ENCODE results near the gene SLC9A8.

Gene SLC9A8

GRCh38 chr20:49867453-49868215 is 55.0 kb downstream of the SLC9A8 start (continued):
- TF ChIP-seq ZNF707 (tag by site-specific recombination; IDR thresholded peaks at IDR 0.05) = no peak
- no peak for TF ChIP-seq ZNF768 (tag by site-specific recombination; IDR thresholded peaks at IDR 0.05)

- Histone ChIP-seq H3K9me3 (ENCODE audit: control insufficient read depth, insufficient read depth, low read depth, low read length) (no peaks in the 10 kb centered on the region), H3K4me1 (ENCODE audit: control insufficient read depth, insufficient read depth, low read length) (no peaks in the 10 kb centered on the region), H3K27ac (ENCODE audit: extremely low read depth, low read depth, low read length) (no peak overlapping the region), H3K4me3 (ENCODE audit: low read depth, low read length) (no peak overlapping the region), H3K36me3 (ENCODE audit: control insufficient read depth in 2 of 2, insufficient read depth in 1 of 2, low read length in 2 of 2) (peaks cover 0 to 27% of the 10 kb centered on the region in 2 experiments; a peak in 2 of 3 replicates)
- POLR2A ChIA-PET = no interaction called here
- no peak for TF ChIP-seq ZNF132 (tag by site-specific recombination; IDR thresholded peaks at IDR 0.05; ENCODE audit: borderline replicate concordance)
- CTCF ChIA-PET = interaction anchor here (0.7 to 1.7 kb wide), 3 partner anchors 8 to 23 kb away, joined by 4 to 6 read pairs (median 5); no protein-coding TSS in a partner anchor
Observed at GRCh38 chr20:49868538-49868937, 55.9 kb downstream of the SLC9A8 start.

GRCh38 chr20:49868964-49869363 is 56.3 kb downstream of the SLC9A8 start:
- H3K4me3 ChIP-seq (ENCODE audit: low read depth, low read length) = no peak overlapping the region
- CTCF ChIA-PET = interaction anchor here (0.7 to 1.1 kb wide), 2 partner anchors 9 to 259 kb away, joined by 3 to 4 read pairs; no protein-coding TSS in a partner anchor
- POLR2A ChIA-PET = no interaction called here

DNA sequence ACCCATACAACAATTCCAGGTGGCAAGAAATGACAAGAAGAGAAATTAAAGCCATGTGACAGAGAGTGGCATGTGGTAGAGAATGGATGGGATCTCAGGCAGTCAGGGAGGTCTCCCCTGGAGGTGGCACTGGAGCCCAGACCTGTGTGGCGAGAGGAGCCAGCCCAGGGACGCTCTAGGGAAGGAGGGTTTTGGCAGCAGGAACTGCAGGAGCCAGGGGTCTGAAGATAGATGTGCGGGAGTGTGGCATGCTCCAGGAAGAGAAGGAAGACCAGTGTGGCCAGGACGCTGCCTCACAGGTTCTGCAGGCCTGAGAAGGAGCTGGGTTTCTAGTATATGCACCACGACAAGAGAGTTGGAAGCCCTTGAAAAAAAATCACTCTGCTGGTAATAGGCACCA is 57.6 kb downstream of the SLC9A8 start:
- Histone ChIP-seq H3K27ac (ENCODE audit: extremely low read depth, low read depth, low read length) (no peak overlapping the region), H3K36me3 (ENCODE audit: control insufficient read depth in 2 of 2, insufficient read depth in 1 of 2, low read length in 2 of 2) (peaks cover 0 to 24% of the 10 kb centered on the region in 2 experiments; a peak in 2 of 3 replicates), H3K9me3 (ENCODE audit: control insufficient read depth, insufficient read depth, low read depth, low read length) (no peaks in the 10 kb centered on the region), H3K4me3 (ENCODE audit: low read depth, low read length) (no peak overlapping the region), H3K4me1 (ENCODE audit: control insufficient read depth, insufficient read depth, low read length) (no peaks in the 10 kb centered on the region)
- ChIA-PET CTCF (no interaction called here), POLR2A (no interaction called here)
- TF ChIP-seq ZNF132 (tag by site-specific recombination; IDR thresholded peaks at IDR 0.05; ENCODE audit: borderline replicate concordance) = no peak
- TF ChIP-seq ZNF426 (tag by site-specific recombination; IDR thresholded peaks at IDR 0.05) = no peak
- 0 out of 2 replicates have a peak, but pooled peaks have one; percentile 47 for TF ChIP-seq GLIS1 (tag by site-specific recombination; IDR thresholded peaks at IDR 0.05)
- no peak for TF ChIP-seq PRDM4 (tag by site-specific recombination; IDR thresholded peaks at IDR 0.05)
- no peak for TF ChIP-seq KLF8 (tag by site-specific recombination; IDR thresholded peaks at IDR 0.05)
- no peak for TF ChIP-seq PRDM2 (tag by site-specific recombination; IDR thresholded peaks at IDR 0.05; ENCODE audit: borderline replicate concordance)

More at GRCh38 chr20:49868964-49869363, 56.3 kb downstream of the SLC9A8 start:
- H3K27ac ChIP-seq (ENCODE audit: extremely low read depth, low read depth, low read length) = no peak overlapping the region
- TF ChIP-seq ZNF621 (tag by site-specific recombination; IDR thresholded peaks at IDR 0.05) (no peak), TCF7L2 (IDR thresholded peaks at IDR 0.05; ENCODE audit: borderline replicate concordance, low read depth, low read length) (no peak), ZSCAN30 (tag by site-specific recombination; IDR thresholded peaks at IDR 0.05) (no peak), ZNF146 (tag by site-specific recombination; IDR thresholded peaks at IDR 0.05) (no peak), ZNF114 (tag by site-specific recombination; IDR thresholded peaks at IDR 0.05) (no peak), OVOL3 (tag by site-specific recombination; IDR thresholded peaks at IDR 0.05) (no peak), ZNF292 (tag by site-specific recombination; IDR thresholded peaks at IDR 0.05; ENCODE audit: borderline replicate concordance, low read depth) (no peak), ZNF626 (tag by site-specific recombination; IDR thresholded peaks at IDR 0.05) (no peak), WT1 (tag by site-specific recombination; IDR thresholded peaks at IDR 0.05) (no peak), ZNF214 (tag by site-specific recombination; IDR thresholded peaks at IDR 0.05; ENCODE audit: borderline replicate concordance) (no peak), SP7 (tag by site-specific recombination; IDR thresholded peaks at IDR 0.05) (no peak), ZNF707 (tag by site-specific recombination; IDR thresholded peaks at IDR 0.05) (no peak), ZNF792 (tag by site-specific recombination; IDR thresholded peaks at IDR 0.05) (no peak), ZNF266 (tag by site-specific recombination; IDR thresholded peaks at IDR 0.05; ENCODE audit: low read depth) (no peak), ZBTB17 (tag by site-specific recombination; IDR thresholded peaks at IDR 0.05) (no peak), ZNF654 (tag by site-specific recombination; IDR thresholded peaks at IDR 0.05; ENCODE audit: low read depth) (no peak), ZNF354C (tag by site-specific recombination; IDR thresholded peaks at IDR 0.05; ENCODE audit: borderline replicate concordance, low read depth) (no peak)
- TF ChIP-seq, protein P1, sequence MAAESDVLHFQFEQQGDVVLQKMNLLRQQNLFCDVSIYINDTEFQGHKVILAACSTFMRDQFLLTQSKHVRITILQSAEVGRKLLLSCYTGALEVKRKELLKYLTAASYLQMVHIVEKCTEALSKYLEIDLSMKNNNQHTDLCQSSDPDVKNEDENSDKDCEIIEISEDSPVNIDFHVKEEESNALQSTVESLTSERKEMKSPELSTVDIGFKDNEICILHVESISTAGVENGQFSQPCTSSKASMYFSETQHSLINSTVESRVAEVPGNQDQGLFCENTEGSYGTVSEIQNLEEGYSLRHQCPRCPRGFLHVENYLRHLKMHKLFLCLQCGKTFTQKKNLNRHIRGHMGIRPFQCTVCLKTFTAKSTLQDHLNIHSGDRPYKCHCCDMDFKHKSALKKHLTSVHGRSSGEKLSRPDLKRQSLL (tag by site-specific recombination; IDR thresholded peaks at IDR 0.05) = no peak
- TF ChIP-seq, protein P2, sequence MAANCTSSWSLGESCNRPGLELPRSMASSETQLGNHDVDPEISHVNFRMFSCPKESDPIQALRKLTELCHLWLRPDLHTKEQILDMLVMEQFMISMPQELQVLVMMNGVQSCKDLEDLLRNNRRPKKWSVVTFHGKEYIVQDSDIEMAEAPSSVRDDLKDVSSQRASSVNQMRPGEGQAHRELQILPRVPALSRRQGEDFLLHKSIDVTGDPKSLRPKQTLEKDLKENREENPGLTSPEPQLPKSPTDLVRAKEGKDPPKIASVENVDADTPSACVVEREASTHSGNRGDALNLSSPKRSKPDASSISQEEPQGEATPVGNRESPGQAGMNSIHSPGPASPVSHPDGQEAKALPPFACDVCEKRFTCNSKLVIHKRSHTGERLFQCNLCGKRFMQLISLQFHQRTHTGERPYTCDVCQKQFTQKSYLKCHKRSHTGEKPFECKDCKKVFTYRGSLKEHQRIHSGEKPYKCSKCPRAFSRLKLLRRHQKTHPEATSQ (tag by site-specific recombination; IDR thresholded peaks at IDR 0.05) = no peak
- H3K36me3 ChIP-seq (ENCODE audit: control insufficient read depth in 2 of 2, insufficient read depth in 1 of 2, low read length in 2 of 2) = peaks cover 0 to 27% of the 10 kb centered on the region in 2 experiments; a peak in 2 of 3 replicates
- H3K9me3 ChIP-seq (ENCODE audit: control insufficient read depth, insufficient read depth, low read depth, low read length) = no peaks in the 10 kb centered on the region
- H3K4me1 ChIP-seq (ENCODE audit: control insufficient read depth, insufficient read depth, low read length) = no peaks in the 10 kb centered on the region

All from HEK293 (cell line).